Adipocyte (in vitro differentiated cells): ENCODE data around the gene REG1A.

Experiments used
- DNase-seq: peaks from one replicate; pipeline ENCODE4 v3.0.0-alpha.2; 2015; ENCODE audit warnings: low read depth
- H3K27me3 ChIP-seq: replicated peaks from 2 replicates; pipeline ENCODE4 v1.7.0; 2013; ENCODE audit warnings: mild to moderate bottlenecking, low read length, moderate library complexity; ENCODE audit not compliant: control insufficient read depth, insufficient read depth
- H3K36me3 ChIP-seq: 2 replicates; pipeline ENCODE4 v1.7.0; 2013; ENCODE audit warnings: low read length, mild to moderate bottlenecking, moderate library complexity; ENCODE audit not compliant: control insufficient read depth, insufficient read depth, severe bottlenecking
- H3K4me1 ChIP-seq: 2 replicates; pipeline ENCODE4 v1.7.0; 2013; ENCODE audit warnings: mild to moderate bottlenecking, low read length, moderate library complexity; ENCODE audit not compliant: control insufficient read depth, insufficient read depth
- H3K4me3 ChIP-seq: 2 replicates; pipeline ENCODE4 v1.7.0; 2013; ENCODE audit warnings: mild to moderate bottlenecking, low read length, moderate library complexity
- H3K9ac ChIP-seq: 2 replicates; pipeline ENCODE4 v1.7.0; 2013; ENCODE audit warnings: mild to moderate bottlenecking, low read length, moderate library complexity
- H3K9me3 ChIP-seq: 2 replicates; pipeline ENCODE4 v1.7.0; 2013; ENCODE audit warnings: mild to moderate bottlenecking, low read length, moderate library complexity; ENCODE audit not compliant: control insufficient read depth

Gene REG1A

GRCh38 chr2:79129260-79129659 lies 9.0 kb downstream of the REG1A start:
- Histone ChIP-seq H3K36me3 (no peaks in the 10 kb centered on the region), H3K9ac (no peak overlapping the region), H3K27me3 (no peaks in the 10 kb centered on the region), H3K4me1 (no peaks in the 10 kb centered on the region), H3K9me3 (no peaks in the 10 kb centered on the region), H3K4me3 (no peak overlapping the region)
- DNase-seq = no peak

DNA sequence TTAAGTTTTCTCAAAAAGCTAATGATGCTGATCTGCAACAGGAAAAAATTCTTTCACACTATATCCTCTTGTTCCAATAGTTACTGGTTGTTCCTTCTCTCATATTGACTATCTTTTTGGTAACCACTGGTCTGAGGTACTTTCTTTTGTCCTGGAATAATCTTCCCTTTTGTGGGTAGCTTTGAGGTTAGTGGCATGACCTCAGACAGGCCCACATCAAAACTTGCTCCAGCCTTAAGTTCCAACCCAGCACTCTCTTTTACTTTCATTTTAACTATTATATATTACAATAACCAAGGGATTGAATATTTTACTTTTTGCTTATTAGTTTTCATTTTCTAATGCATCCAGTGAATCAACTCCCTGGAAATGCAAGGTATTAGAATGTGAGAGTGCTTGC lies 9.5 kb downstream of the REG1A start:
- no peaks in the 10 kb centered on the region for H3K4me1 ChIP-seq

DNA sequence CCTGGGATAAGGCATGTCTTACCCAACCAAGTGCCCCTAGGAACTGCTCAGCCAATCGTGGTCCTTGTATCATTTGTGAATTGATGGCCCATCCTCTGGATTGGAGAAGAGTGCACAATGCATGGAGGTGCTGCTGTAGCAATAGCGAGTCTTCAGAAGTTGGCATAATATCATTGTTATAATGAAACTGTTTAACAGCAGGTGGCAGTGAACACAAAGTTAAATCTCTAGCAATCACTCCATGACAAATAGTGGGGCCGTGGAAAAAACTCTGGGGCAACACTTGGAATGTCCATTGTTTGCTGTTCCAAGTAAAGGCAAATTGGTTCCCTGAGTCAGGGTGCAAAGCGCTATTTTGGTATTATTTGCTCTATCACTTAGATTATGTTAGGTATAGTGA lies 11.4 kb downstream of the REG1A start:
- no peaks in the 10 kb centered on the region for H3K36me3 ChIP-seq
- no peak overlapping the region for H3K9ac ChIP-seq
- no peak for DNase-seq
- H3K4me3 ChIP-seq = no peak overlapping the region
- no peaks in the 10 kb centered on the region for H3K9me3 ChIP-seq
- H3K27me3 ChIP-seq = no peaks in the 10 kb centered on the region
- H3K4me1 ChIP-seq = no peaks in the 10 kb centered on the region

More for the DNA sequence above, 9.5 kb downstream of the REG1A start:
- H3K9ac ChIP-seq = no peak overlapping the region
- H3K36me3 ChIP-seq = no peaks in the 10 kb centered on the region
- no peaks in the 10 kb centered on the region for H3K9me3 ChIP-seq
- no peak for DNase-seq
- no peak overlapping the region for H3K4me3 ChIP-seq
- H3K27me3 ChIP-seq = no peaks in the 10 kb centered on the region

- H3K9me3 ChIP-seq = no peaks in the 10 kb centered on the region
- no peaks in the 10 kb centered on the region for H3K4me1 ChIP-seq
- H3K4me3 ChIP-seq = no peak overlapping the region
- no peak for DNase-seq
- no peaks in the 10 kb centered on the region for H3K36me3 ChIP-seq
- no peaks in the 10 kb centered on the region for H3K27me3 ChIP-seq
- H3K9ac ChIP-seq = no peak overlapping the region
These were observed 18.1 kb downstream of the REG1A start for GRCh38 chr2:79138385-79138784.

GRCh38 chr2:79139423-79139822 lies 19.1 kb downstream of the REG1A start:
- Histone ChIP-seq H3K4me3 (no peak overlapping the region), H3K27me3 (no peaks in the 10 kb centered on the region), H3K36me3 (no peaks in the 10 kb centered on the region), H3K9ac (no peak overlapping the region), H3K9me3 (no peaks in the 10 kb centered on the region), H3K4me1 (no peaks in the 10 kb centered on the region)
- no peak for DNase-seq

DNA sequence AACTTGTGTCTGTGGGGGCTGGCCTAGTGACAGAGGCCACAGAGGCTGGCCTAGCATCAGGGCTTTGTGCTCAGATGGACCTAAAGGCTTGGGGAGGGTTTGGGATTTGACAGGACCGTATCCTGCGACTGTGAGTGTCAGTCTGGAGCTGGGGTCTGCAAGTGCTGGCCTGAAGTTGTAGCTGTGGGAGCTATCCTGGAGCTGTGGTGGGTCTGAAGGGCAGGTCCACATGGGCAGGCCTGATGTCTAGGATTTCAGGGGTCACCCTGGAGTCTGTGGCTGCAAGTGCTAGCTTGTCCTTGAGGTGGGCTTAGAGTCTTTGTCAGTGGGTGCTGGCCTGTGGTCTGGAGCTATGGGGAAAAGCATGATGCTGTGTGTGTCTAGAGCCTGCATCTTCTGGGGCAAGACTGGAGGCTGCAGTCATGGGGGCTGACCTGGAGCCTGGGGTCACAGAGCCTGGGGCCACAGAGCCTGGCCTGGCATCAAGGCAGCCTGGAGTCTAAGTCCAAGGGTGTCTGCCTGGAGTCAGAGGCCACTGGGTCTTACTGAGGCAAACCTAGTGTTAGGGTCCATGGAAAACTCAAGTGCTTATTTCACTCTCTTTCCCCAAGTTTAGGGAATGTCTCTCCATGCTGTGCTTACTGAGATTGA lies 35.7 kb downstream of the REG1A start:
- Histone ChIP-seq H3K9me3 (no peaks in the 10 kb centered on the region), H3K36me3 (no peaks in the 10 kb centered on the region), H3K4me3 (no peak overlapping the region), H3K4me1 (no peaks in the 10 kb centered on the region), H3K27me3 (no peaks in the 10 kb centered on the region), H3K9ac (no peak overlapping the region)
- DNase-seq = no peak

DNA sequence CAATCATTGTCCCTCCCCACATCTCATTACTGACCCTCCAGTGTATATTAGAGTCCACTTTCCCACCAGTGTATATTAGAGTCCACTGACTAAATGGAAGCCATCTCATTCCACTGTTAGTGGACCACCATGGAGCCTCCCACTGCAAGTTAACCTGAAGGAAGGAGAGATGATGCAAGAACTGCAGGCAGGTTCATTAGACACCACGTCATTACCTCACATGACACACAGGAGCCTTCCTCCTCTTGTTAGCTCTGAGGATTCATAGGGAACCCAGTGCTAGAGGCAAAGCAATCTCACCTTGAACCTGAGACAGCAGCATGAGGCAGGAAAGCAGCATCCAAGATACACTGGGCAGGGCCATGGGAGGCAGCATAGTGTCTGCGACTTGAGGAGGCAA lies 38.7 kb downstream of the REG1A start:
- Histone ChIP-seq H3K4me3 (no peak overlapping the region), H3K9ac (no peak overlapping the region), H3K4me1 (no peaks in the 10 kb centered on the region), H3K36me3 (no peaks in the 10 kb centered on the region), H3K9me3 (no peaks in the 10 kb centered on the region), H3K27me3 (no peaks in the 10 kb centered on the region)
- no peak for DNase-seq

GRCh38 chr2:79159653-79160052 lies 39.4 kb downstream of the REG1A start, which contains the start of gene REG3A:
TSS of gene REG3A (minus strand) at chr2:79159753. CDS start at chr2:79159405, 348 bp downstream.
- Histone ChIP-seq H3K27me3 (no peaks in the 10 kb centered on the region), H3K9ac (no peak within 1 kb of the TSS), H3K4me3 (no peak within 1 kb of the TSS), H3K4me1 (no peaks in the 10 kb centered on the region), H3K36me3 (no peaks in the 10 kb centered on the region), H3K9me3 (no peaks in the 10 kb centered on the region)
- DNase-seq = no peak

DNA sequence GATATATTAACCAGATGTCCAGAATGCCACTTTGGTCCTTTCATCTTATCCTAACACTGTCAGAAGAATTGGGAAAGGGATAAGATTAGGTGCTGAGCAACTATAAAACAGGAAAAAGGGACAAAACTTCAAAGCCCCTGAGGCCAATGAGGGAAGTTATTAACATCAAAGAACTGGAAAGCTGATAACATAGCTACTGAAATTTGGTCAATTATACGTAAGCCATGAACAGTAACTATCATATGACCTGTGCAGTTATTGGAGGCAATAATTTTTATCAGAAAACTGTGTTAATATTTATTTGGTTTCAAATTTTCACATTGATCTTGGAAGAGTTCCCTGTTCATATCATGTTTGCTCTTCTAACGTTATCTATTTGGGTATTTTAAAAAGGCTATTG lies 41.8 kb downstream of the REG1A start:
- H3K9me3 ChIP-seq = no peaks in the 10 kb centered on the region
- no peak overlapping the region for H3K9ac ChIP-seq
- H3K27me3 ChIP-seq = no peaks in the 10 kb centered on the region
- DNase-seq = no peak
- H3K4me3 ChIP-seq = no peak overlapping the region
- no peaks in the 10 kb centered on the region for H3K36me3 ChIP-seq
- H3K4me1 ChIP-seq = no peaks in the 10 kb centered on the region

DNA sequence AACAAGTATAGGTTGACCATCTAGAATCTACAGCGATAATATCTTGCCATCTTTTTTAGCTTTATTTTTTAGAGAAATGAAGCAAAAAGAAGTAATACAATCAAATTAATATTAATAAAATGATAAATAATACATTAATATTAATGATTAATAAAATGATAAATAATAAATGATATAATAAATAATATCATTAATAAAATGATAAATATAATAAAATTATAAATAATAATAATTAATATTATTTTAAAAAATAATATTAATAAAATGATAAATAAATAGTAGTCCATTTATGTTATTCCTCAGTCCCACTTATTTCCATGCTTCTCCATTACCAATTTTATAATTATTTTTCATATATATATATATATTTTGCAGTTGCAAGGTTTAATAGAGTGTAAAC lies 42.5 kb downstream of the REG1A start:
- H3K9me3 ChIP-seq = no peaks in the 10 kb centered on the region
- no peak overlapping the region for H3K4me3 ChIP-seq
- H3K4me1 ChIP-seq = no peaks in the 10 kb centered on the region
- no peaks in the 10 kb centered on the region for H3K27me3 ChIP-seq
- no peaks in the 10 kb centered on the region for H3K36me3 ChIP-seq
- DNase-seq = no peak
- H3K9ac ChIP-seq = no peak overlapping the region

DNA sequence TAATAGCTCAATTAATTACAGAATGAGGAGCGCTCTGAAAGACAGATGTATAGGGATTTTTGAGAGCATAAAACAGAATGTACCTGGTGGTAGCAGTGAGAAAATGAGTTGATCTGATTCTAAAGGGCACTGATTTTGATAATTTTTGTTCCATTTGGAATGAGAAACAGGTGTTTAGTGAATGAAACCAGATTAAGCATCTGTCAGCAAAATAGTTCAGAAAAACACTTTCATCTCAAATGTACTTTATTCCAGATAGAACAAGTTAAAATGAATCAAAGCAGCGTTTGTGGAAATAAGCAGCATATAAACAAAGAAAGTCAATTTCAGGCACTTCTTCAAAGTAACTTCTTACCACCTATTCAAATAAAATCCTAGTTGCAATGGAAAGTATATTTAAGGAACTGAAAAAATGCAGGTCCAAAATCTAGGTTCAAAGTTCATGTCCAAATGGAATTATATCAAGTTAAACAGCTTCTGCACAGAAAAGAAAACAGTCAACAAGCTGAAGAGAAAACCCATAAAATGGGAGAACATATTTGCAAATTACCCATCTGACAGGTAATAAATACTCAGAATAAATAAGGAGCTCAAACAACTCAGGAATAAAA lies 51.2 kb downstream of the REG1A start:
- no peak overlapping the region for H3K4me3 ChIP-seq
- H3K36me3 ChIP-seq = no peaks in the 10 kb centered on the region
- DNase-seq = no peak
- no peak overlapping the region for H3K9ac ChIP-seq
- H3K9me3 ChIP-seq = no peaks in the 10 kb centered on the region
- H3K4me1 ChIP-seq = no peaks in the 10 kb centered on the region
- no peaks in the 10 kb centered on the region for H3K27me3 ChIP-seq
